Adrenal gland (tissue), 5 donors: ENCODE results near the gene SPAG6.
A peak's percentile ranks its signal among the peaks of the same experiment; 100 is the strongest.

Source experiments
- POLR2A ChIP-seq, 2 donors: fragments of 450-650 bp; IDR thresholded peaks; one replicate each; pipeline ENCODE4 v1.6.1; 2017; ENCODE audit warnings: antibody characterized with exemption in 2 of 2, mild to moderate bottlenecking in 2 of 2, moderate library complexity in 1 of 2
- TF ChIP-seq, protein P1 (sequence below), 6 experiments: fragments of 450-650 bp in 4 of 6; fragments of 200-600 bp in 2 of 6; sonication (generic) in 1 of 6; IDR thresholded peaks; 1 replicate in 5 of 6; 2 replicates in 1 of 6; pipeline versions ENCODE4 v1.5.1 to v1.8.0; 2016 to 2021; ENCODE audit warnings: antibody characterized with exemption in 6 of 6, mild to moderate bottlenecking in 2 of 6, moderate library complexity in 1 of 6
- donor health status: DM: no; HTN: no; CAD: no.

- TF ChIP-seq, protein P1, sequence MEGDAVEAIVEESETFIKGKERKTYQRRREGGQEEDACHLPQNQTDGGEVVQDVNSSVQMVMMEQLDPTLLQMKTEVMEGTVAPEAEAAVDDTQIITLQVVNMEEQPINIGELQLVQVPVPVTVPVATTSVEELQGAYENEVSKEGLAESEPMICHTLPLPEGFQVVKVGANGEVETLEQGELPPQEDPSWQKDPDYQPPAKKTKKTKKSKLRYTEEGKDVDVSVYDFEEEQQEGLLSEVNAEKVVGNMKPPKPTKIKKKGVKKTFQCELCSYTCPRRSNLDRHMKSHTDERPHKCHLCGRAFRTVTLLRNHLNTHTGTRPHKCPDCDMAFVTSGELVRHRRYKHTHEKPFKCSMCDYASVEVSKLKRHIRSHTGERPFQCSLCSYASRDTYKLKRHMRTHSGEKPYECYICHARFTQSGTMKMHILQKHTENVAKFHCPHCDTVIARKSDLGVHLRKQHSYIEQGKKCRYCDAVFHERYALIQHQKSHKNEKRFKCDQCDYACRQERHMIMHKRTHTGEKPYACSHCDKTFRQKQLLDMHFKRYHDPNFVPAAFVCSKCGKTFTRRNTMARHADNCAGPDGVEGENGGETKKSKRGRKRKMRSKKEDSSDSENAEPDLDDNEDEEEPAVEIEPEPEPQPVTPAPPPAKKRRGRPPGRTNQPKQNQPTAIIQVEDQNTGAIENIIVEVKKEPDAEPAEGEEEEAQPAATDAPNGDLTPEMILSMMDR (IDR thresholded peaks at IDR 0.05), result peak in 4 of 6 experiments; percentile 18 to 53 (median 40)
- no peak for TF ChIP-seq POLR2A (IDR thresholded peaks at IDR 0.05)
These were observed 9.9 kb upstream of the SPAG6 start for GRCh38 chr10:22335173-22335933.
